ENCODE results near the gene PAQR5.
"Not testable (repeated sequence)": the region's sequence is repeated elsewhere in the genome, so short reads cannot be mapped to it uniquely, and the experiment has no call there.

PAQR5 gene

DNA sequence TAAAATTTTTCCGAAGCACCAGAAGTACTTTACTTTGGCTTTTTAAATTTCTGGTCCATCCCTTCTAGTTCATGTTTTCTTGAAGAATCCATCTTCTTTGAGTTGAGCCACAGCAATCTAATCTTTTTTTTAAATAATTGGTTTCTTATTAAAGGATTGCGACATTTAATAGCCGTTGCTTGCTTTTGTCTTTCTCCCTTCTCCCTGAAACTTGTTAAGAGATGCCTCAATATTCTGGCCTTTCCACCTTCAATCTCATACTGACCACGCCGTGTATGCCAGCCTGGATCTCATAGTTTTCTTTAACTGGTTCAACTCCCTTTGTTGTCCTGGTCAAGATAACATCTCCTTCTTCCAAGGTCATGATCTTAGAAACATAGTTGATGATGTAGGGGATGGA is 135.5 kb downstream of the PAQR5 start:
- no peak for DNase-seq

DNA sequence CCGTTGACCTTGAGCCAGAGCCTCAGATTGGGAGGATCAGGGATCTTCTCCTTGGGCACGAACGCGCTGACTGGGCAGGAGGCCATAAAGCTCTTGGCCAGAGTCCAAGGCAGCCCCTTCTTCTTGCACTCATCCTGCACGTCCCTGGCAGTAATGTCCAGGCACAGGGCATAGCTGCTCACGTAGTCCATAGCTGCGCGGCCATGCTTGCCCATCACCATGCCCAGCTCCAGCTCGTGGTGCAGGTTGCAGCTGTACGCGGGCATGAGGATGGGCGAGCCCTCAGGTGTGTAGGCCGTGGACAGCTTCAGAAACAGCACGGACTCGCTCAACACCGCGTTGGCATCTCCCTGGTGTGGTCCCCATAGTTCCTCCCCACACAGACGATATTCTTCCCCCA is 136.0 kb downstream of the PAQR5 start:
- no peak for DNase-seq

DNA sequence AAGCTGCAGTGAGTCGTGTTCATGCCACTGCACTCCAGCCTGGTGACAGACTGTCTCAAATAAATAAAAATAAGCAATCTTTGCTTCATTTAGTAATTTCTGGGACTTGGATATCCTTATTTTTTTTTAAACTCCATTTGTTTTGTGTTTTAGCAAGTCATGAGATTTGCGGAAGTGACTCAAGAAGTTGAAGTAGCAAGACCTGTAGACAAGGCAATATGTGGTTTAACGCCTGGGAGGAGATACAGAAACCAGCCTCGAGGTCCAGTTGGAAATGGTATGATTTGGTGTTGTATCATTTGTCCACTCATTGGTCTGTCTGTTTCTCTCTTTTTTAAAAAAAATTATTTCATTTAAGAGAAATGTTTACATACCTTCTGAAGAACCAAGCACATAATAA is 137.3 kb downstream of the PAQR5 start:
- DNase-seq = no peak

DNA sequence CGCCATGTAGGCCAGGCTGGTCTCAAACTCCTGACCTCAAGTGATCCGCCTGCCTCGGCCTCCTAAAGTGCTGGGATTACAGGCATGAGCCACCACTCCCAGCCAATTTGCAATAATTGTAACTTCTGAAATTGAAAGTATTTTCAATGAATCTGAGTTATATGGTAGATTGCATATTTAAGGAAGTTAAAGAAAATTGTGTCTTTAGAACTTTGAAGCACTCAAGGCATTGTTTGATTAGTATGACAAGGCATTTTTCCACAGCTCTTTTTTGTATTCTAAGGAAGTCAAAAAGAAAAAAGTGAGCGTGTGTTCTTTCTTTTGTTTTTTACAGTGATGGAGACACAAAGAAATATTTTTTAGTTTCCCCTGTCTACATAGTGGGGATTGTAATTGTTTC is 138.2 kb downstream of the PAQR5 start:
- no peak for DNase-seq

DNA sequence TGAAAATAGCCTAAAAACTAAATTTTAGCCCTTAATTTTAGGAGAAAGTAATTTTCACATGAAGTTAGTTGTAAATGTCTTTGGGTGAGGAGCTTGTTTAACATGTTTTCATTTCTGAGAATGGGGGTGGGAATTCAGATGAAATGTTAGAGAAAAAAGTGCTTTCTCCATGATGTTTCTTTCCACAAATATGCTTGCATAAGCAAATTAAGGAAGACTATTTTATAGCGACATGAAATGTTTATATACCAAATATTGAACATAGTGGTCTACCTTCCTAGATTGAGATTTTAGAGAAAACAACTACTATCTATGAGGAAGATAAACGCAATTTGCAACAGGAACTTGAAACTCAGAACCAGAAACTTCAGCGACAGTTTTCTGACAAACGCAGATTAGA is 140.9 kb downstream of the PAQR5 start:
- no peak for DNase-seq

DNA sequence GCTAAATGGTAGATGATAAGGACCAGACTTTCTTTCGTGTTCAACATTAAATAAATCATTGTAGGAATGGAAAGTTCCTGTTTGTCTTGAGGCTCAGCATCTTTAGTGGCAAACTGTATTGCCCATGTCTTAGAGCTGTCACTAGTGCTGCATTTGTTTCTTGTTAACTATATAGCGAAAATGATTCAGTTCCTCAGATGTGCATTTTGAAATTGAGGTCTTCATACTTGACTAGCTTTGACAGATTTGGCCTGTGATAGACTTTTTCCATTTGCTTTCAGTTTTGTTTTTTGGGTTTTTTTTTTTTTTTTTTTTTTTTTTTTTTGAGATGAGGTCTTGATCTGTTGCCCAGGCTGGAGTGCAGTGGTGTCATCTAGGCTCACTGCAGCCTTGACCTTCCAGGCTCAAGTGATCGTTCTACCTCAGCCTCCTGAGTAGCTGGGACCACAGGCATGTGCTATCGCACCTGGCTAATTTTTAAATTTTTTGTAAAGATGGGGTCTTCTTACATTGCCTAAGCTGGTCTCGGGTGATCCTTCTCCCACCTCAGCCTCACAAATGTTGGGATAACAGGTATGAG is 144.4 kb downstream of the PAQR5 start:
- DNase-seq = no peak

DNA sequence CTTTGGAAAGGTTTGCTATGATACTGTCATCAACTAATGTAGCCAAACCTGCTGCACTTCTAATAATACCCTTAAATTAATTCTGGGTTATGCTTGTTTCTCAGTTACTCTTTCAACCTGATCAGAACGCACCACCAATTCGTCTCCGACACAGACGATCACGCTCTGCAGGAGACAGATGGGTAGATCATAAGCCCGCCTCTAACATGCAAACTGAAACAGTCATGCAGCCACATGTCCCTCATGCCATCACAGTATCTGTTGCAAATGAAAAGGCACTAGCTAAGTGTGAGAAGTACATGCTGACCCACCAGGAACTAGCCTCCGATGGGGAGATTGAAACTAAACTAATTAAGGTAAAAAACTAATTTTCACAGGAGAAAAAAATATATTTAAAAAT is 146.0 kb downstream of the PAQR5 start:
- DNase-seq = no peak

DNA sequence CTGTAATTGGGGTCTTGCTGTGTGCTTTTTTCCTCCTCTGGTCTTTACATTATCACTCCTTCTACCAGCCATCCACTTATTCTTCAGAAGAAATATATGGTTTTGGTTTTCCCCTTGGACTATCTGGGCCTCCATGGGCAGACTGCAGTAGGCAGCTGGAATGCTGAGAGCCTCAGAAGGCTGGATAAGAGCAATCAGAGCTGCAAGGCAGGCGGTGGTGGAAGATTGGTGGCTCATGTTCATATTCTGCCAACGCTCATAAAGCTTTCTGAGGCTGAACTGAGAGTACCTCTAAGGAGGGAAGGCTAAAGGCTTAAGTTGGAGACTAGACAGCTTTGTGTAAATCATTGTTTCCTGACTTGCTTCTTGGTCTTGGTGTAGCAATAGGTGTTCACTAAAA is 148.2 kb downstream of the PAQR5 start:
- DNase-seq = no peak

DNA sequence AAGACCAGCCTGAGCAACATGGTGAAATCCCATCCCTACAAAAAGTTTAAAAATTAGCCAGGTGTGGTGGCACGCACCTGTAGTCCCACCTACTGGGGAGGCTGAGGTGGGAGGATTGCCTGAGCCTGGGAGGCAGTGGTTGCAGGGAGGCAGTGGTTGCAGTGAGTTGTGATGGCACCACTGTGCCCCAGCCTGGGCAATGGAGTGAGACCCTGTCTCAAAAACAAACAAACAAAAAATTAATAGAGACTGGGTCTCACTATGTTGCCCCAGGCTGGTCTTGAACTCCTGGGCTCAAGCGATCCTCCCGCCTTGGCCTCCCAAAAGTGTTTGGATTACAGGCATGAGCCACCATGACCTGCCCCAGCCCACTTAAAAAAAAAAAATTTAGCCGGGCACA is 151.5 kb downstream of the PAQR5 start:
- DNase-seq = not testable (repeated sequence)

DNA sequence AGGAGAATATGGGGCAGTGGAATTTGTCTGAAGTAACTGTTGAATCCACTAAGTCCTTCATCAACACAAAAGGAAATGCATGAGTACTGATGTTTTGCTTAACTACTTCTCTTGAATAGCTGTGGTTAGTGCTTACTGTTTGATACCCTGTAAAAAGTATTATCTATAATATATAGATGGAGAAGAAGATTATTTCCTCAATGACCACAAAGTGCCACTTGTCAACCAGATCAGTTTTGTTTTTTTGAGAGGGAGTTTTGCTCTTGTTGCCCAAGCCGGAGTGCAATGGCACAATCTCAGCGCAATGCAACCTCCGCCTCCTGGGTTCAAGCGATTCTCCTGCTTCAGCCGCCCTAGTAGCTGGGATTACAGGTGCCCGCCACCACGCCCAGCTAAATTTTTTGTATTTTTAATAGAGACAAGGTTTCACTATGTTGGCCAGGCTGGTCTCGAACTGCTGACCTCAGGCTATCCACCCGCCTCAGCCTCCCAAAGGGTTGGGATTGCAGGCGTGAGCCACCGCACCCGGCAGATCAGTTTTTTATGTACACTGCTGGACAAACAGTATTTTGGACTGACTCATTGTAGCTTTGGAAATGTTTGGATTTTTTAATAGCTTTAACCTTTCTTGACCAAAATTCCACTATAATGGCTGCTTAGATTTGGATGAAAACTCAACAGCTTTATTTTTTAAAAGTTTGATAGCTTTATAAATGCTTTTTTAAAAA is 152.4 kb downstream of the PAQR5 start:
- no peak for DNase-seq

DNA sequence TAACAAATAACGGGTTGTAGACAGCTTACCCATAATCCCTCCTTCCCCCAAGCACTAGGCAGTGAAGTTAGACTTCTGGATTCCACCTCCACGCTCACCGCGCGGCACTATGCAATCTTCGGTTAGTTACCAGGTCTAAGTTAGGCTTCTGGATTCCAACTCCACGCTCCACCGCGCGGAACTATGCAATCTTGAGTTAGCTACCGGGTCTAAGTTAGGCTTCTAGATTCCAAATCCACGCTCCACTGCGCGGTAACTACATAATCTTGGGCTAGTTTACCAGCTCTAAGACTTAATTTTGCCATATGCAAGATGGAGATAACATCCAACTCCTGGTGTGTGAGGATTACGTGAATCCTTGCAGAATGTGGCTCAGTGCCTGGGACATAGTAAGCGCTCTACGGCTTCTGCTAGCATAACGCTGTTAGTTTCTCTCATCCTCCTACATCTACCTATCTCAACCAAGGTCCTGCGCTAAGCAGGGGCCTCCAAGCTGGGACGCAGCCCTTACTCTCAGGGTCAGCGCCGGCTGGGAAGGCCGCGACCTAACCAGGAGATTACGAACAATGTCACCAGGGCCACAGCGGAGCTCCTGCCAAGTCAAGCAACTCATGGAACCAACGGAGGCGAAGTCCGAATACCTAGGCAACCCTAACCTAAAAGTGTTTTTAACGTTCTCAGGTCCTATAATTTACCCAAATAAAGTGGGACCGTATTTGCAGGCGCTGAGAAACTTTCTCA is 153.4 kb downstream of the PAQR5 start:
- DNase-seq = no peak

DNA sequence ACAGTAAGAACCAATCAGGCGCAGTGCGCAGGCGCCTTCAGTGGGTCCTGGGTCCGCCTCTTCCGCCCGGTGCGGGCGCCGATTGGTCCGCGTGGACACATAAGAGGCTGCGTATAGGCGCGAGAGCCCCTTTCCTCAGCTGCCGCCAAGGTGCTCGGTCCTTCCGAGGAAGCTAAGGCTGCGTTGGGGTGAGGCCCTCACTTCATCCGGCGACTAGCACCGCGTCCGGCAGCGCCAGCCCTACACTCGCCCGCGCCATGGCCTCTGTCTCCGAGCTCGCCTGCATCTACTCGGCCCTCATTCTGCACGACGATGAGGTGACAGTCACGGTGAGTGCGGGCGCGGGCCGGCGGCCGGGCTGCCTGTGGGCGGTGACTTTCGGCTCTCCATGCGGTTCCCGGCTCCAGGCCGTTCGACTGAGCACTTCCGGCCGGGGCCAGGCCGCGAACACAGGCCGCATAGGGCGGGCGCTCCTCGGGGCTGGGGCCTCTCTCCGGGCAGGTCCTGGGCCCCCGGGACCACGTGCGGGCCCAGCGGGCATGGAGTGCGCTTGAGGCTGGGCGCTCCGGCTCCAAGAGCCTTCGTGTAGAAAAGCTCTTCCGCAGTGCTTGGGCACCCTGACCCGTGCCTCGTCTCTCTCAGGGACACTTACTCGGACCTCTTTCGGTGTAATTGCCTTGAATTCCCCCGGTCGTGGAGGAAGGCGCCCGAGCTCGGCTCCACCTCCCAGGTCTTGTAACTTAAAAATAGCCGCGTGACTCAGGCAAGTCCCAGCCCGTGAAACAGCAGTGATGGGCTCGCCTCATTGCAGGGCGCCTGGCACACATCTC is 154.2 kb downstream of the PAQR5 start, which contains the start of gene RPLP1:
Gene RPLP1 (plus strand): TSS at position 127 of the 830 bp plus-strand sequence. CDS start 131 bp downstream, at position 258.
- peak; percentile 48 to 83 for DNase-seq

DNA sequence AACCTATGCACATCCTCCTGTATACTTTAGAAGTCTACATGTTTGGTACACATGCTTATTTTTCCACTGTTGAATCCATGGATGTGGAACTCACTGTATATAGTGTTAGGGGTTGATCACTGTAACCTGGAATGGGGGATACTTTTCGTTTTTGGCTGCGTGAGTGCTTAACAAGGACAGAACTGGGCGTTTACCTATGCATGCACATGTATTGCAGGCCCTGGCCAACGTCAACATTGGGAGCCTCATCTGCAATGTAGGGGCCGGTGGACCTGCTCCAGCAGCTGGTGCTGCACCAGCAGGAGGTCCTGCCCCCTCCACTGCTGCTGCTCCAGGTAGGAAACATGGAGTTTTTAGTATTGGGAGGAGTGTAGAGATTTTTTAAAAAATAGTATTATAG is 156.2 kb downstream of the PAQR5 start:
- no peak for DNase-seq

DNA sequence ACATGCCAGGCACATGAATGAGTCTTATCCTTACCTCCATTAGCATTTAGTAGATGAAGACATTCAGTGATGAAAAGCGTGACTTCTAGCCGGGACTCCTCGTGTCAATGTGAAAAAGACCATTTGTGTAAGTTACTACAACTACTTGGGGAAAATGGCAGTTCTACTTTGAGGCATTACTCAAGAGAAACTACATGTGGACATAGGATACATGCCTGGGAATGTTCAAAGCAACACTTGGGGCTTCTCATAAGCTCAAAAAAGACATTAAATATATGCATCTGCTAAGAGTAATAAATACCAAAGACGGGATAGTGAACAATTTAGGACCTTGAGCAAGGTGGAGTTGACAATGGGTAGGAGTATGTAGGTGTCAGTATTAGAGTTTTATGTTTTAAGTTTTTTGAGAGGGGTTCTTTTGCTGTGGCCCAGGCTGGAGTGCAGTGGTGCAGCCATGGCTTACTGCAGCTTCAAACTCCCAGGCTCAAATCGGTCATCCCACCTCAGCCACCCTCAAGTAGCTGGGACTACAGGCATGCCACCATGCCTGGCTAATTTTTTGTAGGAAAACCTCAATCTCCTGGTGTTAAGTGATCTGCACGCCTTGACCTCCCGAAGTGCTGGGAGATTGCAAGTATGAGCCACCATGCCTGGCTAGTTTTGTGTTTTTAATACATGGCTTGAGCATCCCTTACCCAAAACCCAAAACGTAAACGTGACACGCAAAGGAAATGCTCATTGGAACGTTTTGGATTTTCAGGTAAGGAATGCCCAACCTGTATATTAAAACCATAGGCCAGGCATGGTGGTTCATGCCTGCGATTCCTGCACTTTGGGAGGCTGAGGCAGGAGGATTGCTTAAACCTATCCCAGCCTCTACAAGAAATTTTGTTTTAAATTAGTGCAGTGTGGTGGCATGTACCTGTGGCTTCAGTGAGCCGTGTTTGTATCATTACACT is 157.8 kb downstream of the PAQR5 start:
- no peak for DNase-seq

Data from NCI-H1930 (cell line).